ENCODE results near the gene STK11IP.

DNA sequence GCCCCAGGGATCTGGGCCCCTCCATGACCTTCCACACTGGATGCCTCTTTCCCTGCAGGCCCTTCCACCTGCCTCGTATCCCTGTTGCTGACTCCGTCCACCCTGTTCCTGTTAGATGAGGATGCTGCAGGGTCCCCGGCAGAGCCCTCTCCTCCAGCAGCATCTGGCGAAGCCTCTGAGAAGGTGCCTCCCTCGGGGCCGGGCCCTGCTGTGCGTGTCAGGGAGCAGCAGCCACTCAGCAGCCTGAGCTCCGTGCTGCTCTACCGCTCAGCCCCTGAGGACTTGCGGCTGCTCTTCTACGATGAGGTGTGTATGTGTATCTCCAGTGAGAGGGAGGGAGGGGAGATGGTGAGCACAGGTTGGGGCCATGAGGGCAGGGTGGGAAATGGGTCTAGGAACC lies 17.4 kb downstream of the STK11IP start:
- TF ChIP-seq, protein P1, sequence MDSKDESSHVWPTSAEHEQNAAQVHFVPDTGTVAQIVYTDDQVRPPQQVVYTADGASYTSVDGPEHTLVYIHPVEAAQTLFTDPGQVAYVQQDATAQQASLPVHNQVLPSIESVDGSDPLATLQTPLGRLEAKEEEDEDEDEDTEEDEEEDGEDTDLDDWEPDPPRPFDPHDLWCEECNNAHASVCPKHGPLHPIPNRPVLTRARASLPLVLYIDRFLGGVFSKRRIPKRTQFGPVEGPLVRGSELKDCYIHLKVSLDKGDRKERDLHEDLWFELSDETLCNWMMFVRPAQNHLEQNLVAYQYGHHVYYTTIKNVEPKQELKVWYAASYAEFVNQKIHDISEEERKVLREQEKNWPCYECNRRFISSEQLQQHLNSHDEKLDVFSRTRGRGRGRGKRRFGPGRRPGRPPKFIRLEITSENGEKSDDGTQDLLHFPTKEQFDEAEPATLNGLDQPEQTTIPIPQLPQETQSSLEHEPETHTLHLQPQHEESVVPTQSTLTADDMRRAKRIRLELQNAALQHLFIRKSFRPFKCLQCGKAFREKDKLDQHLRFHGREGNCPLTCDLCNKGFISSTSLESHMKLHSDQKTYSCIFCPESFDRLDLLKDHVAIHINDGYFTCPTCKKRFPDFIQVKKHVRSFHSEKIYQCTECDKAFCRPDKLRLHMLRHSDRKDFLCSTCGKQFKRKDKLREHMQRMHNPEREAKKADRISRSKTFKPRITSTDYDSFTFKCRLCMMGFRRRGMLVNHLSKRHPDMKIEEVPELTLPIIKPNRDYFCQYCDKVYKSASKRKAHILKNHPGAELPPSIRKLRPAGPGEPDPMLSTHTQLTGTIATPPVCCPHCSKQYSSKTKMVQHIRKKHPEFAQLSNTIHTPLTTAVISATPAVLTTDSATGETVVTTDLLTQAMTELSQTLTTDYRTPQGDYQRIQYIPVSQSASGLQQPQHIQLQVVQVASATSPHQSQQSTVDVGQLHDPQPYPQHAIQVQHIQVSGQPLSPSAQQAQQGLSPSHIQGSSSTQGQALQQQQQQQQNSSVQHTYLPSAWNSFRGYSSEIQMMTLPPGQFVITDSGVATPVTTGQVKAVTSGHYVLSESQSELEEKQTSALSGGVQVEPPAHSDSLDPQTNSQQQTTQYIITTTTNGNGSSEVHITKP (tag by site-specific recombination; IDR thresholded peaks at IDR 0.05): no peak
- no peak for TF ChIP-seq ZNF768 (tag by site-specific recombination; IDR thresholded peaks at IDR 0.05)
- no peak for TF ChIP-seq ZNF610 (tag by site-specific recombination; IDR thresholded peaks at IDR 0.05; ENCODE audit: borderline replicate concordance)
- no peak for TF ChIP-seq ZNF670 (tag by site-specific recombination; IDR thresholded peaks at IDR 0.05; ENCODE audit: low read depth)
- TF ChIP-seq, protein P2, sequence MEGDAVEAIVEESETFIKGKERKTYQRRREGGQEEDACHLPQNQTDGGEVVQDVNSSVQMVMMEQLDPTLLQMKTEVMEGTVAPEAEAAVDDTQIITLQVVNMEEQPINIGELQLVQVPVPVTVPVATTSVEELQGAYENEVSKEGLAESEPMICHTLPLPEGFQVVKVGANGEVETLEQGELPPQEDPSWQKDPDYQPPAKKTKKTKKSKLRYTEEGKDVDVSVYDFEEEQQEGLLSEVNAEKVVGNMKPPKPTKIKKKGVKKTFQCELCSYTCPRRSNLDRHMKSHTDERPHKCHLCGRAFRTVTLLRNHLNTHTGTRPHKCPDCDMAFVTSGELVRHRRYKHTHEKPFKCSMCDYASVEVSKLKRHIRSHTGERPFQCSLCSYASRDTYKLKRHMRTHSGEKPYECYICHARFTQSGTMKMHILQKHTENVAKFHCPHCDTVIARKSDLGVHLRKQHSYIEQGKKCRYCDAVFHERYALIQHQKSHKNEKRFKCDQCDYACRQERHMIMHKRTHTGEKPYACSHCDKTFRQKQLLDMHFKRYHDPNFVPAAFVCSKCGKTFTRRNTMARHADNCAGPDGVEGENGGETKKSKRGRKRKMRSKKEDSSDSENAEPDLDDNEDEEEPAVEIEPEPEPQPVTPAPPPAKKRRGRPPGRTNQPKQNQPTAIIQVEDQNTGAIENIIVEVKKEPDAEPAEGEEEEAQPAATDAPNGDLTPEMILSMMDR (tag by site-specific recombination; IDR thresholded peaks at IDR 0.05): no peak
- TF ChIP-seq ZNF529 (tag by site-specific recombination; IDR thresholded peaks at IDR 0.05; ENCODE audit: insufficient replicate concordance): no peak
- no peak for TF ChIP-seq ZFP69B (tag by site-specific recombination; IDR thresholded peaks at IDR 0.05)
- no peak for TF ChIP-seq ZBTB8A (tag by site-specific recombination; IDR thresholded peaks at IDR 0.05)
- no peak for TF ChIP-seq ZNF521 (tag by site-specific recombination; IDR thresholded peaks at IDR 0.05)
- TF ChIP-seq, protein P3, sequence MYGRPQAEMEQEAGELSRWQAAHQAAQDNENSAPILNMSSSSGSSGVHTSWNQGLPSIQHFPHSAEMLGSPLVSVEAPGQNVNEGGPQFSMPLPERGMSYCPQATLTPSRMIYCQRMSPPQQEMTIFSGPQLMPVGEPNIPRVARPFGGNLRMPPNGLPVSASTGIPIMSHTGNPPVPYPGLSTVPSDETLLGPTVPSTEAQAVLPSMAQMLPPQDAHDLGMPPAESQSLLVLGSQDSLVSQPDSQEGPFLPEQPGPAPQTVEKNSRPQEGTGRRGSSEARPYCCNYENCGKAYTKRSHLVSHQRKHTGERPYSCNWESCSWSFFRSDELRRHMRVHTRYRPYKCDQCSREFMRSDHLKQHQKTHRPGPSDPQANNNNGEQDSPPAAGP (tag by site-specific recombination; IDR thresholded peaks at IDR 0.05): no peak
- TF ChIP-seq ZNF830 (tag by site-specific recombination; IDR thresholded peaks at IDR 0.05; ENCODE audit: low read depth): no peak
- no peak for TF ChIP-seq ZNF501 (tag by site-specific recombination; IDR thresholded peaks at IDR 0.05)
- TF ChIP-seq KLF9 (tag by site-specific recombination; IDR thresholded peaks at IDR 0.05; ENCODE audit: low read depth): no peak

Data from HEK293 (cell line).